LoVo (cell line): Measurements from ENCODE around the gene RELA.

Experiments used
- DNase-seq: peaks from one replicate; pipeline ENCODE4 v3.0.0-alpha.2; 2016; ENCODE audit warnings: low spot score

The RELA gene

DNA sequence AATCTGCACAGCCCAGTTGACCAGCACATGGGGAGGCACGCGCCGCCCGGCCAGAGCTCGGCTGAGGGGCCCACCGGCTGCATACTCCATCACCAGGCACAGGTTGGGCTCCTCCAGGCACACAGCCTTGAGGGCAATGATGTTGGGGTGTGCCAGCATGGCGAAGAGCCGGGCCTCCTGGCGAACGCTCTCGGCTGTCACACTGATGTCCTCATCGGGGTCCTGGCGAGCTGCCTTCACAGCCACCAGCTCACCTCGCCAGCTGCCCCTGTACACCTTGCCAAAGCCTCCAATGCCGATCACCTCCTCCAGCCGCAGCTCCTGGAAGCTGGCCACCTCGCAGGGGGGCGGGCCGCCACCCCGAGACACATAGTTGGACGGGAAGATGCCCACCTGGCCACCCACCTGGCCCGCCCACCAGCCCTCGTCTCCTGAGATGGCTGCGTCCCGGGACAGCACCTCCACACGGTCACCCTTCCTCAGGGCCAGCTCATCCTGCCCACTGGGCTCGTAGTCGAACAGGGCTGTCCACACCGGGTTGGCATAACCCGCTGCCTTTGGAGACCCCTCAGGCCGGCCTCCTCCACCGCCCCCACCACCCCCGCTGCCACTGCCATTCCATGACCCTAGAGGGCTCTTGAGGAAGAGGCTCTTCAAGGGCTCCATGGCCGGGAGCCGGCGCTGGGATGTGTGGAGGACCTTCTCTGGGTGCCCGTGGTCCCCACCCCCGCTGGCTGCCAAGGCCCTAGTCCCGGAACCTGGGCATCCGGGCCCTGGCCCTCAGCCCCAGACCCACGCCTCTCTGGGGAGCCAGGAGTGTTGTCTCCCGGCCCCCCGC is 49.4 kb downstream of the RELA start:
- no peak for DNase-seq

DNA sequence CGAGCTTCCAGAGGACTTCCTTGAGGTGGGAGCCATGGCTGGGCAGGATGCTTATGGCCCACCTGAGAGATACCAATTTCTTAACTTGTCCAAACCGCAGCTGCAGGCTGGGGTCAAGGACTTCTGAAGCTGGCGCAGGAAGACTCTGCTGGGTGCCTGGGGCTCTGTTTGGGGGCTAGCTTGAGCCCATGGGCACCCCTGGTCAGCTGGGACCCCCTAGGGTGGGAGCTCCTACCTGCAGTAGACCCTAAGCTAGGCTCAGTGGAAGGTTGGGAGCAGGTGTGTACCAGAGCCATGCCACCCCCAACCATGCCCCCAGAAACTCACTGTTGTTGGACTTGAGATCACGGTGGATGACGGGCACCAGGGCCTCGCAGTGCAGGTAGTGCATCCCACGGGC is 50.0 kb downstream of the RELA start:
- no peak for DNase-seq

DNA sequence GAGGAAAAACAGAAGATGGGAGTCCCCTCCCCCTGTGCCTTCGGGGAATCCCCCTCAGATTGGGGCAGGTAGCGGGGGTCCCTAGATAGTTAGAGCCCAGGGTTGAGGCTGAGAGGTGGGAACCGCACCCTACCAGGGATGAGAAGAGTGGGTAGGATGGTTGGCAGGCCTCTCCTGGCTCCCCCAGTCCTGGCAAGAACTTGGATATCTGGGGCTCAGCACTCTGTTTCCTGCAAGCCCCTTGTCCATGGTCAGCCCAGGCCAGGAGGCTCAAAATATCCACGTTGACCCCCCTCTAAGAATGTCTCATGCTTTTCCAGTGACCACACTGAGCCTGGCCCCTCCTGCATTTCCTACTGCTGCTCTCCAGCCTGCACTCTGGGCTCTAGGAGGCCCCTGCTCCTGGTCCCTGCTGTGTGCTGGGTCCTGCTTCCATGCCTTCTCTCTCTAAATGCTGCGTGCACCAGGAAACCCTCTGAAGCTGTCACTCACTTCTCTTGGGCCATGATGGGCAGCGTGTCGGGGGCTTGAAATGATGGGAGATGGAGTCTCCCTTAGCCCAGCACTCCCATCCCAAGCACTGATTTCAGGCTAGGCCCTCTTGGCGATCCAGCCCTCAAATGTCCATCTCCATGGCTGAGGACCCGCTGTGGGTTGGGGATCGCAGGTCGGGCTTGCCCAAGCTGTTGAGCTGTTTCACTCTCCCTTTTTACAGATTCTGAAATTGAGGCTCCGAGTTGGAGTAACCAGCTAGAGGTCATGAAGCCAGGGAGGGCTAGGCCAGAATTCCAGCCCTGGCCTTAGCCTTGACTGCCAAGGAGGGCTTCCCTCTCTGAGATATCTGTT is 50.7 kb downstream of the RELA start:
- DNase-seq: no peak

DNA sequence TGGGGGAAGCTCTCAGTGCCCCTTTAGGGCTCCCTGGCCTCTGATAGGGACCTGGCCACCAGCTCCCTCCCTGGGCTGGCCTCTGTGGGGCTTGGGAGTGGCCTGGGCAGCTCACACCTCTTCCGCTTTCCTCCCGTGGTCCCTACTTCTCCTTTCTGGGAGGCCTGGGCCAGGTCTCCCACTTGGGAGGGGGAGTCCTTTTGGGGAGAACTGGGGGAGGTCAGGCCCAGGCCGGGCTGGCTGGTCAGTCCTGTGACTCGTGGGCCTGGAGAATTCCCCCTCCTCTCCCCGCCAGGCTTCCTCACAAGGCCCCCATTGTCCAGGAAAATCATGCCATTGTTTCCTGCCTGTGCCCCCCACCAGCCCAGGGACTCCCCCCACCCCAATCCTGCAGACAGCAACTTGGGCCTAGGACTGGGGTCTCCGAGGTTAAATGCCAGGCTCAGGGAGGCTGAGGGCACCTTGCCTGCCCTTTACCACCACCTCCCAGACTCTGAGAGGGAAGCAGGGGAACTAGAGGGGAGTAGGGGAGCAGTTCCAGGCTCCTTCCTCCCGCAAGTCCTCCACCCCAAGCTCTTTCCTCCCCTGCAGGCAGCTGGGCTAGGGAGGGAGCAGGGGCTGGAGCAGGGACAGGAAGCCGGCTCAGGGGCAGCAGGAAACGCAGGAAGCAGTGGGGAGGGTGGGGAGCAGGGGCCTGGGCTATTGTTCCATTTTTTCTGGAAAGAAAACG is 51.5 kb downstream of the RELA start:
- DNase-seq: no peak

DNA sequence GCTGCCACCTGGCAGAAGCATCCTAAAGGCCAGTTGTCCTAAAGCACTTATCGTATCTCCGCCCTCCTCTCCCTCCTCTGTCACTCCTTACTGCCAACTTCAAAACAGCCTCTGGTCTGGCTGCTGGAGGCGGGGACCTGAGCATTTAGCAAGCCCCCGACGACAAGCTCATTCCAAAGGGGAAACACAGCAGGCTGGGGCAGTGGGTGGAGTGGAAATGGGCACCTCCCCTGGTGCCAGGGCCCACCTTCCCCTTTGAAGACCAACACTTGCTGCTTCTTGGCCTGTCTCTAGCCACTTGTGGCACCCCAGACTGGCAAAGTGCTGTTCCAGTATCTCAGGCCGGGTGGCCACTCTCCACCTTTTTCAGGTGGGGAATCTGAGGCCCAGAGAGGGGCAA is 52.3 kb downstream of the RELA start:
- DNase-seq: no peak

DNA sequence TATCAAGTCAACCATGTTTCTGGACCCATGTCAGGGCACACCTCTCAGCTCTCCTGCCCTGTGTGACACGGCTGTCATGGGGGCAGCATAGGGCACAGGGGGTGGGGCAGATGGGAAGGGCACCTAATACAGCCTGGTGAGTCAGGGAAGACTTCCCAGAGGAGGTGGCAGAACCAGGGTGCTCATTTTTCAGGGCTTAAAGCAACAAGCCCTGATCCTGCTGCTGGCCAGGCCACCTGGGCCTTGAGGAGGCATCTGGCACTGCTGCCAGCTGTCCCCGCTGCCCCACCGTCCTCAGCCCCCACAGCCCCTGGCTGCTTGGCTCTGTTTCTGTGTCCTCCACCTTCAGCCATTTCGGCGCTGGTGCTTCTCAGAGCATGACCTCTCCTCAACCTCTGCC is 53.1 kb downstream of the RELA start:
- no peak for DNase-seq

DNA sequence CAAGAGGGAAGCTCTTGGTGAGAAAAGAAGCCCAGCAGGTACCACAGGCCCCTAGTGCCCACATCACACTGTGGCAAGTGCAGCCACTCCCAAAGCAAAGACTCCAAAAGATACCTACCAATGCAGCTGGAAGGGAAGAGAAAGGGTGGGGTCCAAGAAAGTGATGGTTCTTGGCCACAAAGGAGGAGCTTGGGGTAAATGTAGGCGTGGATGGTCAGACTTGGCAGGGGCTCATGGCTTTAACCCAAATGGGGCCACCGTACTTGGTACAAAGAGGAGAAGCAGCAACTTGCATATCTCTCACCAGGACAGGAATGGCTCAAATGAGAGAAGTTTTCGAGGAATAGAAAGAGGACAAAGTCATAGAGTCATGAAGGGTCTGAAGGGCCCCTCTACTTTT is 53.5 kb downstream of the RELA start:
- no peak for DNase-seq

DNA sequence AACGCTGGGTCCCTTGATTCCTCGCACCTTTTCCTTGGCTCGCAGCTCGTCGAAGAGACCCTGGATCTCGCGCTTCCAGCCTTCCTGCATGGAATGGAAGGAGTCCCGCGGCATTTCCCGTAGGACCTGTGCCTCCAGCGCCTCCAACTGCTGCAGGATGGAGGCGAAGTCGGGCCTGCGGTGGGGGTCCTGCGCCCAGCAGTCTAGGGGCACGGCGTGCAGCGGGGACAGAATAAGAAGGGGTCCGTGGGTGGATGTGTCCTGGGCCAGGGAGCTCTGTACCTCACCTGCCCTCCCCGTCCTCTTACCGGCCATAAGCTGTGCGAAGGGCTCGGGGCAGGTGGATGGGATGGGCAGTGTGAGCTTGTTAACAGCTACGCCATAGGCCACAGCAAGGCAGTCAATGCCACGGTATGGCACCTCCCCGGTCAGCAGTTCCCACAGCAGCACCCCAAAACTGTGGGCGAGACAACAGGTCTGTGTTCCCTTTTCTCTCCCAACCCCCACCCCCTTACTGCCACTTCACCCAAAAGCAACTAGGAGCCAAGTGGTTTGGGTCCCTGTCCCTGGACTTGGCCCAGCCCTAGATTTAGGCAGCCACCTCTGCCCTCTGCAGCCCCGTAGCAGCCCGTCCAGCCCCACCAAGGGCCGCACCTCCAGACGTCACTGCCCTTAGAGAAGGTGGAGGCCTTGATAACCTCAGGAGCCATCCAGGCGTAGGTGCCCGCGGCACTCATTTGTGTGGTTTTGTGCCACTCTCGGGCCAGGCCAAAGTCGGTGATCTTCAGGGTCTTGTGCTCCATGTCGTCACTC is 54.9 kb downstream of the RELA start:
- DNase-seq: no peak

DNA sequence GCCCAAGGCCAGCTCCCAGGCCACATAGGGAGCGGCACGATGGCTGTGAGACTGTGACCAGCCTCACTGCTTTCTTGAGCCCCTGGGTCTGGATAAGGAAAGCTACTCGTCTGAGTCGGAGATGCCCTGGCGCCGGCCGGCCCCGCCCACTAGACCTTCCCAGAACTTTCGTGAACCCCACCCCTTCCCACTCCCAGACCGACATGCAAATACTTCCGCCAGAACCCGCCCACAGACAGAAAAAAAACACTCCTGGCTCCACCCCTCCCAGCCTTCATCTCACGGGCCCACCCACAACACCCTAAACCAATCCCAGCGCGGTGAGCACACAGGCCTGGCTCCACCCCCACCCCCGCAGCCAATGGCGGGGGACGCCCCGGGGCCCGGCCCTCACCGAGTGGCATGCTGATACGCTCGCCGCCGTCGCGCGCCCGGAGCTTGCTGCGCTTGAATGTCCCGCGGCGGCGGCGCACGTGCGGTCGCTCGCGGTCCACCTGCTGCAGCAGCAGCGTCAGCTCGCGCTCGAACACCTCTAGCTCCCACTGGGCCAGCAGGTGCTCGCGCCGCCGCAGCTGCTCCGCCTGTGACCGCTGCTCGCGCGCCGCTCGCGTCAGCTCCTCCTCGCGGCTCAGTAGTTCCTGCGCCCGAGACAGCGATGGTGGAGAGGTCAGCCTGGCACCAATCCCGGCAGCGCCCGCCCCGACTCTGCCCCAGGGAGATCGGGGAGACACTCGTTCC is 55.7 kb downstream of the RELA start:
- DNase-seq: no peak

DNA sequence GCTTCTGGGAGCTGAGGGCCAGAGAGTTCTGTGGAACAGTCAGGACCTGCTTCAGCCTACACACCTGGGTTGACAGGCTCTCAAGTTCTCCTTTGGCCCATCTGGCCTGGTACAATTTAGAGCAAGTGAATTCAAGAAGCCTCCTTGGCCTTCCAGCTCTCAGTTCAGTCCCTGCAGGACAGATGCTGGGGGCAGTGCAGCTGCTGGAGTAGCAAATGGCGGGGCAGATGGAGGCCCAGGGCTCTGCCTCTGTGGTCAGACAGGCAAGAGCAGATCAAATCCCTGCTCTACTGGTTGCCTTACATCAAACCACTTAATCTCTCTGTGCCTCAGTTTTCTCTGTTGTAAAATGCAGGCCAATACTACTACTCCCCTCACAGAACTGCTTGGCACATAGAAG is 58.5 kb downstream of the RELA start:
- DNase-seq: no peak
